ENCODE results near the gene EDEM2. TPM values are rescaled to one million over a fixed set of nuclear protein-coding genes. Genes with fewer than 3 reads are reported as not detected.
"Not testable (repeated sequence)": the region's sequence is repeated elsewhere in the genome, so short reads cannot be mapped to it uniquely, and the experiment has no call there.

The EDEM2 gene
- total RNA-seq, 1 donor from 2014 or later = 40.1 TPM

- H3K4me3 Mint-ChIP-seq (ENCODE audit: low read depth) = no peak overlapping the region
- H3K27me3 Mint-ChIP-seq = no peaks in the 10 kb centered on the region
- no peak for DNase-seq (ENCODE audit: low spot score, unreplicated experiment)
- no peak overlapping the region for H3K27ac Mint-ChIP-seq
- H3K36me3 Mint-ChIP-seq (ENCODE audit: insufficient read depth) = peaks cover 6% of the 10 kb centered on the region
- no peaks in the 10 kb centered on the region for H3K9me3 Mint-ChIP-seq (ENCODE audit: low read depth)
- TF ChIP-seq CTCF (IDR thresholded peaks at IDR 0.05; ENCODE audit: unreplicated experiment) = no peak
- H3K4me1 Mint-ChIP-seq (ENCODE audit: low read depth) = peaks cover 24% of the 10 kb centered on the region
These were observed 59.3 kb downstream of the EDEM2 start for GRCh38 chr20:35087791-35088190.

GRCh38 chr20:35087355-35087754, 59.8 kb downstream of the EDEM2 start:
- no peaks in the 10 kb centered on the region for H3K27me3 Mint-ChIP-seq
- H3K36me3 Mint-ChIP-seq (ENCODE audit: insufficient read depth) = peaks cover 6% of the 10 kb centered on the region
- H3K4me1 Mint-ChIP-seq (ENCODE audit: low read depth) = peaks cover 24% of the 10 kb centered on the region
- no peak overlapping the region for H3K4me3 Mint-ChIP-seq (ENCODE audit: low read depth)
- H3K27ac Mint-ChIP-seq = no peak overlapping the region
- no peaks in the 10 kb centered on the region for H3K9me3 Mint-ChIP-seq (ENCODE audit: low read depth)
- no peak for TF ChIP-seq CTCF (IDR thresholded peaks at IDR 0.05; ENCODE audit: unreplicated experiment)
- no peak for DNase-seq (ENCODE audit: low spot score, unreplicated experiment)

GRCh38 chr20:35085477-35086225, 61.5 kb downstream of the EDEM2 start:
- no peak for TF ChIP-seq CTCF (IDR thresholded peaks at IDR 0.05; ENCODE audit: unreplicated experiment)
- H3K4me1 Mint-ChIP-seq (ENCODE audit: low read depth) = peaks cover 13% of the 10 kb centered on the region
- H3K36me3 Mint-ChIP-seq (ENCODE audit: insufficient read depth) = peaks cover 6% of the 10 kb centered on the region

GRCh38 chr20:35084998-35085397, 62.1 kb downstream of the EDEM2 start:
- no peak for TF ChIP-seq CTCF (IDR thresholded peaks at IDR 0.05; ENCODE audit: unreplicated experiment)
- peaks cover 10% of the 10 kb centered on the region for H3K4me1 Mint-ChIP-seq (ENCODE audit: low read depth)
- no peaks in the 10 kb centered on the region for H3K27me3 Mint-ChIP-seq
- H3K9me3 Mint-ChIP-seq (ENCODE audit: low read depth) = no peaks in the 10 kb centered on the region
- H3K4me3 Mint-ChIP-seq (ENCODE audit: low read depth) = no peak overlapping the region
- H3K36me3 Mint-ChIP-seq (ENCODE audit: insufficient read depth) = peaks cover 6% of the 10 kb centered on the region
- no peak for DNase-seq (ENCODE audit: low spot score, unreplicated experiment)
- no peak overlapping the region for H3K27ac Mint-ChIP-seq

More at GRCh38 chr20:35085477-35086225, 61.5 kb downstream of the EDEM2 start:
- DNase-seq (ENCODE audit: low spot score, unreplicated experiment) = no peak
- H3K27me3 Mint-ChIP-seq = no peaks in the 10 kb centered on the region
- no peak overlapping the region for H3K4me3 Mint-ChIP-seq (ENCODE audit: low read depth)
- H3K27ac Mint-ChIP-seq = no peak overlapping the region
- no peaks in the 10 kb centered on the region for H3K9me3 Mint-ChIP-seq (ENCODE audit: low read depth)

GRCh38 chr20:35080348-35080642, 66.8 kb downstream of the EDEM2 start:
- not testable (repeated sequence) for H3K4me3 Mint-ChIP-seq (ENCODE audit: low read depth); H3K27ac Mint-ChIP-seq; H3K4me1 Mint-ChIP-seq (ENCODE audit: low read depth); H3K27me3 Mint-ChIP-seq; DNase-seq (ENCODE audit: low spot score, unreplicated experiment)
- peaks cover 42% of the 10 kb centered on the region for H3K36me3 Mint-ChIP-seq (ENCODE audit: insufficient read depth)
- peaks cover 27% of the 10 kb centered on the region for H3K9me3 Mint-ChIP-seq (ENCODE audit: low read depth)

Measured in progenitor cell of endocrine pancreas (in vitro differentiated cells).